CD4-positive, alpha-beta T cell treated with Interleukin-15 for 1 hour (primary cell): ENCODE results near the gene SLC4A2.
A peak's percentile ranks its signal among the peaks of the same experiment; 100 is the strongest.

Experiments used
- DNase-seq: peaks from one replicate; pipeline ENCODE4 v3.0.0-alpha.2; 2020

The SLC4A2 gene

DNA sequence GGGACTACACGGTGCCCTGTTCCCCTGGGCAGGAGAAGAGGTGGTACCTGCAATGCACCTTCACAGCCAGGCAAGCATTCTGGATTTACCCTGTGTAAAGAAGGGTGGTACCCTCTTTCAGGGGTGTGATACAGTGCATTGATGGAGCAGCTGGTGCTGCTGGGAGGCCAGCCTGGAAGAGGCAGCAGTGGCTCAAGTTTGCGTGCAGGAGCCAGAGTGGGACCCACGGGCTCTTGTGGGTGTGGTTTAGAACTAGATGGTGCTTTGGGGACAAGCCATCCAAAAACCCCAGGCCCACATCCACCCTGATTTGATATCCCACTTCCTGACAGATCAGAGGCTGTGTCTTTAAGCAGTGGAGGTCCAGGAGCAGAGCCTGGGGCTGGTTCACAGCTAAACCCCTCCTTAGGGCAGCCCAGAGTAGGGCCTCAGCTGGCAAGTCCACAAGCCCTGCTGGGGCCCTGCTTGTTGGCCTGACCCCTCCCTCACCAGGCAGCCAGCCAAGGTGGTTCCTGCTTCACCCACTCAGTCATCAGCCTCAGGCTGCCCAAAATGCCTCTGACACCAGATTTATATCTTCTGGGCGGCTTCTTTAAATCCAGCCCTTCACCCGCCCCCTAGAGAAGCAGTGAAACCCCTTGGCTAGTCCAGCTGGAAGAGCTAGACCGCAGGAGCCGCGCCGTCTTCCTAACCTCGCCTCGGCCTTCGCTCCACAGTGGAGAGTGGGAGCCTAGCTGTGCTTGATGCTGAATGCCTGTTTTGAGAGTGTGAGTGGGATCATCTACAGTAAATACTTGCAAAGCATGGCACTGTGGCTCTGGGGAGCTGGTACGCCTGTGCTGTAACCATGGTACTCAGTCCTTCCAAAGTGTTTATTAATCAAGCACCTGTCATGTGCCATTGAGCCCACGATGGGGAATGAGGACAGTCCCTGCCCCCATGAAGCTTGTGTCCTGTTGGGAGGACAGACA, 12.5 kb upstream of the SLC4A2 start:
- DNase-seq, result no peak

DNA sequence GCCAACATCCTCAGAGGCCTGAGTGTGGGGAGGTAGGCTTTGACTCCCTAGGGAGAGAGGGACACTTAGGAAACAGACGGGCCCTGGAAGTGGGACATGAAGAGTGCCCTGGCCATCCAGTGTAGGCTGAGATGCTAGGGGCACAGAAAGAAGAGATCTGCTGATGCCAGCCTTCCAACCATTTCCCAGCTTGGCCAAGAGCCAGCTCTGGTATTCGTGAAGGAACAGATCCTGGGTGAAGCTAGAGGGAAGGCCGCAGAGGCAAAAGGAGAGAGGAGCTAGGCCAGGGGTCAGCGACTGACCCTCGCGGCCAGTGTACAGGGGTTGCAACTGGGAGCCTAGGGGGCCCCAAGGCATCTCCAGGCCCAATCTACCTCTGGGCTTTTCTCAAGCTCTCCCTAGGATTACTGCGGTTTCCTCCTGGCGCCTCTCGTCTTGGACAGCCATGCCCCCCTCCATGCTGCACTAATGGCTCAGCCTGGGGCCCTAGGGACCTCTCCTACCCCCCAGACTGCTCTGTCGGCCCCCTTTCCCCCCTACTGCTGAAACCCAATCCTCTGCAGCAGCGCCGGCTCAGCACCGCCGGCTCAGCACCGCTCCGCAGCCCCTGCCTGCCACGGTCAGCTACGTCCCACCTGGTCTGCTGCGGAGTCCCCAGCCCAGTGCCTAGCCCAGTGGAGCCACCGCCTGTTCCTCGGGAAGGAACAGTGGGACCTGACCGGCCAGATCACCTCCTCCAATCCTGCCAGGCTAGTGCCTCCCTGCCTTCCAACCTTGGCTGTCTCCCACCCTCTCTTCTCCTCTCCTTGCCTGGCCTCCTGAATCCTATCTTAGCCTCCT, 11.2 kb upstream of the SLC4A2 start, which contains the start of gene ASIC3:
TSS of gene ASIC3 (plus strand) at position 556 of the 840 bp plus-strand sequence. CDS start 355 bp downstream, outside the sequence.
- DNase-seq, result no peak

DNA sequence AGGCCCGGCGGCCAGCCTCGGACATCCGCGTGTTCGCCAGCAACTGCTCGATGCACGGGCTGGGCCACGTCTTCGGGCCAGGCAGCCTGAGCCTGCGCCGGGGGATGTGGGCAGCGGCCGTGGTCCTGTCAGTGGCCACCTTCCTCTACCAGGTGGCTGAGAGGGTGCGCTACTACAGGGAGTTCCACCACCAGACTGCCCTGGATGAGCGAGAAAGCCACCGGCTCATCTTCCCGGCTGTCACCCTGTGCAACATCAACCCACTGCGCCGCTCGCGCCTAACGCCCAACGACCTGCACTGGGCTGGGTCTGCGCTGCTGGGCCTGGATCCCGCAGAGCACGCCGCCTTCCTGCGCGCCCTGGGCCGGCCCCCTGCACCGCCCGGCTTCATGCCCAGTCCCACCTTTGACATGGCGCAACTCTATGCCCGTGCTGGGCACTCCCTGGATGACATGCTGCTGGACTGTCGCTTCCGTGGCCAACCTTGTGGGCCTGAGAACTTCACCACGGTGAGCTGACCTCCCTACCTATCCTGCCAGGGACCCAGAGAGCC, 10.4 kb upstream of the SLC4A2 start:
- DNase-seq, result no peak

DNA sequence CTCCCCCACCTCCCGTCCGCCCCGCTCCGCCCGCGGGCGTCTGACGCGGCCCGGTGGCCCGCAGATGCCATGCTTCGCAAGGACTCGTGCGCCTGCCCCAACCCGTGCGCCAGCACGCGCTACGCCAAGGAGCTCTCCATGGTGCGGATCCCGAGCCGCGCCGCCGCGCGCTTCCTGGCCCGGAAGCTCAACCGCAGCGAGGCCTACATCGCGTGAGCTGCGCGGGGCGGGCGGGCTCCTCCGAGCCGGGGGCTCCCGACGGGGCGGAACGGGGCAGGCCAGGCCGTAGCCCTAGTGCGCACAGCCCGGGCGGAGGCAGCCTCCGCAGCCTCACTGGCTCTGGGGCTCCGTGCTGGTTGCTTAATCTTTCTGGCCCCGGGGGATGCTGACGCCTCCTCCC, 8.3 kb upstream of the SLC4A2 start:
- DNase-seq, result peak; percentile 46

DNA sequence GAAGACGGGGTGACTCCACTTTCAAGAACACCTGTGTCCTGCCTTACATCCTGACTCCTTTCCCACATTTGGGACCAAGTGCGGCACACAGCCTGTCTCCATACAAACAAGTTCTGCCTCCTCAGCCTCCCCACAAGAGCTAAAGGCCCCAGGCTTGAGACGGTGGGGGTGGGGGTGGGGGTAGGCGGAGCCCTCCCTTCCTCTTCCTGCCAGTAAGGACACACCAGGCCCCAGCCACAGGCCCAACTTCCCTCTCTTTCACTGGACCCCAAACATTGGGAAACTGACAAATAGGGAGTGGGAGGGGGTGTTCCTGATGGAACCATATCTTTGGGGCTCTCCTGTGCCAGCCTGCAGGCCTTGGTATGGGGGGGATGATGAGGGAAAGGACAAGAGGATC, 6.3 kb upstream of the SLC4A2 start:
- DNase-seq, result no peak

DNA sequence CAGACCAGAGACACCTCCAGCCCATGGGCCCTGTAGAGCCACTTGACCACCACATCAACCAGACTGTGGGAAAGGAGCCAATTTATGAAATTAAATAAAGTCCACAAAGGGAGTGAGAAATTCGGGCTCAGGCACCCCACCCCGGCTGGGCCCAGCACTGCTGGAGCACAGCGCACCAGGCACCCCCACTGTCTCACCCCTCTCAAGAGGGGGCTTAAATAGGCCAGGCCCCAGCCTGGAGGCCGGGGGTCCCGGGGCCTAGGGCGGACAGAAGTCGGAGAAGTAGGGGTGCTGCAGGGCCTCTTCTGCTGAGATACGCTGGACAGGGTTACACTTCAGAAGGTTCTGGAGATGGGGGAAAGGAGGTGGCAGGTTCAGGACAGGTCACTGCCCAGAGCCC, 5.6 kb upstream of the SLC4A2 start:
- no peak for DNase-seq

DNA sequence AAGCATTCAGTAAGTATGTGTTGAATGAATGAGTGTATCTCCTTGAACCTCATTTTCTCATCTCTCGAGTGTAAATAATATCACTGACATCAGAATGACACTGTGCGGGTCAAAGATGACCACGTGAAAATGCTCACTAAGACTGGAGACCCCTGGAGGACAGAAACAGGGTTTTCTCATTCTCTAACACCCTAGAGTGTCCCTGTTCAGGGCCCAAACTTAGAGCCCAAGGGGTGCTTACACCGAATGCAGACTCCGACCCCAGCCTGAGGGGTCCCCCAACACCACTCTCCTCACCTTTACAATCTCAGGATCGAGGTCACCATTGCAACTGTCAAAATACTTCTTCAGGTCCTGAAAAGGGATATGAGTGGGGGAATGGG, 3.1 kb upstream of the SLC4A2 start:
- no peak for DNase-seq

DNA sequence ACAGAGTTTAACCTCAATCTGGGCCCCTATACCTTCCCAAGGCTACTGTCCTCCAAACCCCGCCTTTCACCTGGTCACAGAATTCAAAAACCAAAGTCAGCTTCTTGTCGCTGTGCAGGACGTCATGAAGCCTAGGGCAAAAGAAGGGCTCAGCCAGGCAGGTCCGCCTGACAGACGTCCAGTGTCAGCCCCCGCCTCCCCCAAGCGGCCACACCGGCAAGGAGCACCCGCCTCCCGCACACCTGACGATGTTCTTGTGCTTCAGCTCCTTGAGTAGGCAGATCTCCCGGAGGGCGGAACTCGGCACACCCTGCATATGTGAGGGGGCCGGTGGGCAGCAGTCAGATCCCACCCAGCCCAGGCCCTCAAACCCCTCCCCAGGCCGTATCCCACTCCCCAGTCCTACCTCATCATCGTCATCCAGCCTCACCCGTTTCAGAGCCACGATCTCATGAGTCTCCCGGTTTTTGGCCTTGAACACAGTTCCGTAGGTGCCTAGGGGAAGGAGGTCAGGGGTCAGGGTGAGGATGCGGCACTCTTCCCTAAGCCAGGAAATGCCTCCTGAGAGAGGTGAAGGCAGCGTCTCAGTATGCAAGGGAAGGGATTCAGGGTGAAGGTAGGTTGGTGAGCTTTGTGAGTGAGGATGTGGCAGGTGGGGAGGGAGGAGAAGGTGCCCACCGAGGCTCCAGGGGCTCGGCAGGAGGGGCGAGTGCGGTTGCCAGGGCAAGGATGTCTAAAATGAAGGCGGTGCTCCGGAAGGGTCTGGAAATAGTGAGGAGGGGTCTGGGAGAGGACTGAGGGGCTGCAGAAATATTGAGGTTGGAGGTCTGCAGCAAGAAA, 2.5 kb upstream of the SLC4A2 start:
- DNase-seq, result no peak

DNA sequence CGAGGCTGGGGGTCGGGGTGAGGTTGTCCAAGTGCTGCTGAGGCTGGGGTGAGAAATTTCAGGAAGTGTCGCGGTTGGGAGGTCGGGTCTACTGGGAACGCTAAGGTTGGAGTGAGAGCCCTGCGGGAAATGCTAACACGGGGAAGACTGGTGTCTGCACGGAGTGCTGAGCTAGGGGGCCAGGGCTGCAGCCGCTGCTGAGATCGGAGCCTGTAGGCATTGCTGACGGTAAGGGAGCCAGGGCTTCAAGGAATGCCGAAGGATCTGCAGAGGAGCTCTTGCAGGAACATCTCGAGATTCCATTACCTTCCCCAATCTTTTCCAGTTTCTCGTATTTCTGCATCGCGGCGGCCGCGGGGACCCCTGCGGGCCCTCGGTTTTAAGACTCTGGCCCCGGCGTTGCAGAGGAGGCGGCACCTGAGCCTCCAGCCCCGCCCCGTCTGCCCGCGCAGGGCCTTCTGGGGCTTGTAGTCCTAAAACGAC, 1.8 kb upstream of the SLC4A2 start, which contains the start of gene CDK5:
TSS of gene CDK5 (minus strand) at position 392 of the 483 bp plus-strand sequence. CDS start at position 343, 49 bp downstream.
- DNase-seq, result no peak

DNA sequence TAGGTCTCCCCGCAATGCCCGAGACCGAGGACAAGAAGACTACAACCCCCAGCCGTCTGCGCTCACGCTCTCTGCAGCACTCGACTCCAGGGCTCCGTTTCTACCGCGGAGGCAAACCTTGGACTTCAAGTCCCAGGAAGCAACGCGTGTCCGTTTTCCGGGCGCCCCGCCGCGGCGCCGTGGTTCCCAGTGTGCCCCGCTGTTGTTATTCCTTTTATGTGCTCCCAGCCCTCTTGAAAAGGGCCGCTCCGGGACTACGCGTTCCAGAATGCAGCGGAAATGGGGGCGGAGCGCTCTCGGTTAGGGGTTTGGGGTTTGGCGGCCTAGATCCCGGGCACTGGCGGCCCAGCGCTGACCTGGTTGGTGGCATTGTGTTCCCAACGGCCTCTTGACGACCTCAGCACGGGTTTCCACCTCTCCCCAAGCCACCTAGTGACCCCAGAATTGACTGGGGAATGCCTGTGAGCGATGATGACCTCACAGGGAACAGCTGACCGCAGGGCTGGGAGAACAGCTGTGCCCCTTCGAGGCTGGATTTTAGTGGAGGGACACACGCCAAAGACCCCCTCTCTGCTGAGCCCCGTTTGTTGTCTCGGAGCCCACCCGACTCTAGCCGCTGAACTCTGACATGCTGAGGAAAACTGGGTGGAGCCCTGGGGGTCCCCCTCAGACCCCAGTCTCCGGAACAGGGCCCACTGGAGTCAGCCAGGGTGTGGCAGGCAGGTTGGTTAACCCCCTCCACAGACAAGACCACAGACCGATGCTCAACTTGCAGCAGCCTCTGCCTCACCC, 1.2 kb upstream of the SLC4A2 start:
- peak; percentile 98 for DNase-seq

DNA sequence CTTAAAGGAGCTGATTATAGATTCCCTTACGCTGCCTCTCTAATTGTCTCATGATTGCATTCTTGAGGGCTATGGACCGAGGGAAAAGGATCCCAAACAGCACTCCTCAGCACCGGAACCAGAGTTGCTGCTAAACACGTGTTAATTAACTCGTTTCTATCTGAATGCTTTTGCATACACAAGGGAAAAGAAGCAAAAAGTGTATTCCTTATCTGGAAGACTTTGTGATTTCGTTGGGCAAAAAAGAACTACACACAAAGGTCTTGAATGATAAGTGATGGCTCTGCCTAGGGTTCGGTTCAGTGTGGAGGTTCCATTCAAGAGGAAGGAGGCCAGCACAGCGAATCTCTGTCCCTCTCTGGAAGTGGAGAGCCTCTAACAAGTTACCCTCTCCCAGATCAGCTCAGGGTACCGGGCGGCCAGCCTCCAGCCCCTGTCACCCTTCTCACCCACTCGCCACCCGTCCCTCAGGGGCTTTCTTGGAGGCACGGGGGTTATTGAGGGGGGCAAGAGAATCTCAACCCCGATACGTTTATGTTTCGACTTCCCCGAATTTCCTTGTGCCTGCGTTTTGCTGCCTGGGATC, 515 bp upstream of the SLC4A2 start:
- DNase-seq, result no peak

DNA sequence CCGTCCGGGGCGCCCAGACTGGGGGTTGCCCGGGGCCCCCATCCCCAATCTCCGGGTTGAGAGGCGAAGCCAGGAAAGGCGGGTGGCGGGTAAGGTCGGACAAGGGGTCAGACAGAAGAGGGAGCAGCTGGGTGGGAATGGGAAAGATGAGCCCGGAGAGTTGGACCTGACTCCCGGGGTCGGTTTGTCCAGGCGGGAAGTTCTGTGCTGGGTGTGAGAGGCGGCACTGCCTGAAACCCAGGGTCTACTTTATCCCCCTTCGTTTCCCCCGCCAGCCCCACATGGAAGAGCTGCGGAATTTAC, 675 bp downstream of the SLC4A2 start:
- no peak for DNase-seq

DNA sequence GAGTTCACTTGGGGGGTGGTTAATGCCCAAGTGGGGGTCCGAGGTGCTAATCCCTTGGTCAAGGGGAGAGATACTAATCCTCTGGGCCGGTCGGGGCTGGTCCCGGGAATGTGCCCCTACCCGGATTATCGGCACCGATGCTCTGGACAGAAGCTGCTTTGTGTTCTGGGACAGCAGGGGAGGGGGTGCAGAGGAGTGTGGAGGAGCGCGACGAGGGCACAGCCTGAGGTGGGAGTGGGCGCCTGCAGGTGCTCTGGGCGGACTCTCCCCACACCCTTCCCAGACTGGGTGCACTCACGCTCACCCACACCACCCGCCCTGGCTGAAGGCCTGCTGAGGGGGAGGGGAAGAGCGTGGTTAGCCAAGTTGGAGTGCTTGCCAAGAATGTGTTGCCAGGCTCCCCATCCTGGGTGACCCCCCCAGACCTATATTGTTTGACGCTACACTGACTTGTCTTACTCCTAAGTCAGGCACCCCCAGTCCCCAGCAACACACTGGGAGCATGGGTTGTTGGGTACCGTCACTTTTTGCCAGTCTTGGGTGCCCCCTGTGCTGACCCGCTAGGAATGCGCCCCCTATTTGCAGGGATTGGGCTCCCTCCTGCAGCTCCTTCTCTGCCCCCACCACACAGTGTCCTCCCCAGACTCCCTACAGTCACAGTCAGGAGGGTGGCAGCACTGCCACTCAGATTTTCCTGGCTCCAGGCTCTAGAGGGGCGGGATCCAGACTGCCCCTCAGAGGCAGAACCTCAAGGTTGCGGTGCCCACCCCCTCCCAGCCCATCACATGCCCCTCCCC, 1.2 kb downstream of the SLC4A2 start:
- no peak for DNase-seq

DNA sequence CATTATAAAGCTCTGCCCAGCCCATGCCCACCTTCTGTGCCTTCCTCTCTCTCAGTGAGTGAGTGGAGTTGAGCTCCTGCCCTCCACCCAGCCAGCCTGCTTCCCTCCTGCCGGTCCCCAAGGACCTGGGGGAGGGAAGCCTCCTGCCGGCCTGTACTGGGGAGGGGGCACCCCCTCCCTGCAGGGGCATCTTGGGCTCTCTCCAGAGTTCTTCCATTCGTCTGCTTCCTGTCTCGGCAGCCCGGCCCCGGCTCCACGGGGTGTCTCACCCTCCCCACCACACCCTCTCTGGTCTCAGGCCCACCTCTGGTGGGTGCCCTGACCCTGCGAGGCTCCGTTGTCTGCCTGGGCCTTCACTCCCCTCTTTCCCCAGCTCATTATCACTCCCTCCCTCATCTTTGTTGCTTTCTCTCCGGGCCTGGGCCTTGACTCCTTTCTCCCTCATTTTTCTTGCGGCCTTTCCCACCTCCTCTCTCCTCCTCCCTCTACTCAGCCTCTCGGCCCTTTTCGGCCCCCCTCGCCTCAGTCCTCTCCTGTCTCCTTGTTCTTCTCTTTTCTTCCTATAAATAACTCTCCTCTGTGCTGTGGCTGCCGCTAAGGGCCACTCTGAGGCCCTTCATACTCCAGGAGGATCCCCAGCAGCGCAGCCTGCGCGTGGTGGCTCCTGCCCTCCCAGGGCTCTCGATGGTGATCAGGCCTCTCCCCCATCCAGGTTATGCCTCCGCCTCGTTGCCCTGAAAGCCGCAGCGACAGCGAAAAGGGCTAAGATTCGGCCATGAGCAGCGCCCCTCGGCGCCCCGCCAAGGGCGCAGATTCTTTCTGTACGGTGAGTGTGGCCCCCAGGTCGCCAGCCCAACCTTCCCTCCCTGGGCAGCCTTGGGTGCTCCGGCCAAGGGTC, 2.1 kb downstream of the SLC4A2 start:
- DNase-seq, result no peak

DNA sequence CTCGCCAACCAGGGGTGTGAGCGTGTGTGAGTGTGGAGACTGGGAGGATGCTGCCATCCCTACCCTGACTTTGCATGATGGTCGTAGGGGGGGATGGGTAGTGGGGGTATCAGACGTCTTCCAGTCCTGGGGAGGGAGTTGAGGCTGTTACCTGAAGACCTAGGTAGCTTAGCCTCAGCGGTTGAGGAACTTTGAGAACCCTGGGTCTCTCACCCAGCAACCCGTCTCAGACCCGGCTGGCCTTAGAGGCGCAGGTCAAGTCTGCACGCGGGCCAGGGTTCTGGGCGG, 2.7 kb downstream of the SLC4A2 start:
- no peak for DNase-seq

DNA sequence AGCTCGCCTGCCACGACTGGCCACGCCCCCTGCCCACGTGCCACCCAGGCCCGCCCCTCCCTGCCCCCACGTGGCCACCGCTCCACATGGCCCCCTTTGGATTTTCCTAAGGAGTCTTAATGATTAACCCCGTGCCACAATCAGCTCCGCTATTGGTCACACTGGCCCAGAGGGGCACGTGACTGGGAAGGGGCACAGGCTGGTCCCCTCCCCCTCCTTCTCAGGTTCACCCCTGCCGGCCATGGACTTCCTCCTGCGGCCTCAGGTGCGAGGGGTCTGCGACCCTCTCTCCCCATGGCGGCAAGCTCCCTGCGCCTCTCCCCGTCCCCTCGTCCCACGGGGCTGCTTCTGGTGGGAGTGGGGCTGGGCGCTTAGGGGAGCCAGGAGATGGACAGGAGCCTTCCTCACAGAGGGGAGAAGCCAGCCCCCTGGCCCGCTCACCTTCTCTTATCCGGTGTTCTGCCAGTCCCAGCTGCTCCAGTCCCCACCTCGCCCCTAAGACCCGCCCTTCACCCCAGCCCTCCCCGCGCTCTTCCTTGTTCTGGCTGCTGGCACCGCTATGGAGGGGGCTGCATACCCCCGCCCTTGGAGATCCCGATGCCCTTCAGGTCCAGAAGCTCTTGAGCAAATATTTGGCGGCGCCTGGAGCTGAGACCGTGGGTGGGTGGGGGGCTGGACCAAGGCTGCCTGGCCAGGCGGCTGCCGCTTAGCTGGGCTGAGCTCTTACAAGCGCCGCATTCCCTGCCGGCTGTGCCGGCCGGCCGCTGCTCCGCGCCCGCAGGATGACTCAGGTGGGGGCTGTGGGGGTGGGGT, 3.2 kb downstream of the SLC4A2 start:
- DNase-seq, result no peak

DNA sequence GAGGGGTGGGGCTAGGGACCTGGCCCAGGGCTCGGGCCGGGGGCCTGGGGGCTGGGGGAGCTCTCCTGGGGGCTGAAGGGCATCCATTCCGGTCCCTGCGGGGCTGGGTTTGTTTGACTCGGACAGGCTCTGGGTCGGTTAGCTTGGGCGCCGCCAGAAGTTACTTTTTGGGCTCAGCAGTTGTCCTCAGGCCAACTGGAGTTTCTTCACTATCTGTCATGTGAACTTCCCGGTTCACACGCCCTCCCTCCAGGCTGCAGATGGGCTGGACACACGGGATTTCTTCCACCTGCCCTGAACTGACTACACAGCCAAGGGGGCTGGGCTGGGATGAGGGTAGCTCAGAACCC, 3.8 kb downstream of the SLC4A2 start:
- DNase-seq, result no peak

DNA sequence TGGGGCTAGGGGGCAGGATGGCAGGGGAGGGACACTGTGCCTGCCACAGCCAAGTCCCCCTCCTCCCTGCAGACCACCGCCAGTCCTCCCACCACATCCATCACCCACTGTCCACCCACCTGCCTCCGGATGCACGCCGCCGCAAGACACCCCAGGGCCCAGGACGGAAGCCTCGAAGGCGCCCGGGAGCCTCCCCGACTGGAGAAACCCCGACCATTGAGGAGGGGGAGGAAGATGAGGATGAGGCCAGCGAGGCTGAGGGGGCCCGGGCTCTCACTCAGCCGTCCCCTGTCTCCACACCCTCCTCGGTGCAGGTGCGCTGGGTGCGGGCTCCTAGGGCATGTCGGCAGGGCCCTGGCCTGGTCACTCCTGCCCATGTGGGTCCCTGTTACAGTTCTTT, 5.1 kb downstream of the SLC4A2 start:
- DNase-seq, result no peak

DNA sequence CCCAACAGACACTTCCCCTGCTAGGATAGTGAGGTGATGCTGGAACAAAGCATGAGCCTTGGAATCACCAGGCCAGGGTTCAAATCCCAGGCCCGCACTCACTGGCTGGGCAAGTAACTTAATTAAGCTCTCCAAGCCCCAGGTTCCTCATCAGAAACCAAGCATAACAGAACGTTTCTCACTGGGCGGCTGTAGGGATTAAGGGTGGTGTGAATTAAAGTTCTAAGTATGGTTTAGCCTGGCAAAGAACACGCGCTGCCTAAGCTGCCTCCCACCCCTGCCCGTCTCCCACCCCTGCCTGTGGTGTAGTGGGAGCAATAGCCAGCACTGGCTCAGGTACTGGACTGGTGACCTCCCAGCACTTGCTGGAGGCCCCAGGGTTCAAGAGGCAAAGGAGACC, 5.6 kb downstream of the SLC4A2 start:
- DNase-seq, result no peak
